Measurements from ENCODE around the gene CENPV.

Gene CENPV

GRCh38 chr17:16354585-16354984 is 1.3 kb upstream of the CENPV start:
- WGBS = 84% methylated on average over 11 of the region's 14 CpGs
- Histone ChIP-seq H3K9ac (ENCODE audit: low read depth, low read length) (no peak overlapping the region), H3K27me3 (ENCODE audit: insufficient read depth, low read length) (peaks cover 8% of the 10 kb centered on the region; the same call in 1 of the 2 replicates), H3K4me3 (ENCODE audit: low read length) (no peak overlapping the region), H3K4me1 (ENCODE audit: insufficient read depth, low read length) (peaks cover 11% of the 10 kb centered on the region), H3K36me3 (ENCODE audit: insufficient read depth, low read length) (peaks cover 5% of the 10 kb centered on the region), H3K27ac (ENCODE audit: low read depth, low read length) (no peak overlapping the region), H3K9me3 (ENCODE audit: insufficient read depth, low read depth, low read length) (no peaks in the 10 kb centered on the region)

DNA sequence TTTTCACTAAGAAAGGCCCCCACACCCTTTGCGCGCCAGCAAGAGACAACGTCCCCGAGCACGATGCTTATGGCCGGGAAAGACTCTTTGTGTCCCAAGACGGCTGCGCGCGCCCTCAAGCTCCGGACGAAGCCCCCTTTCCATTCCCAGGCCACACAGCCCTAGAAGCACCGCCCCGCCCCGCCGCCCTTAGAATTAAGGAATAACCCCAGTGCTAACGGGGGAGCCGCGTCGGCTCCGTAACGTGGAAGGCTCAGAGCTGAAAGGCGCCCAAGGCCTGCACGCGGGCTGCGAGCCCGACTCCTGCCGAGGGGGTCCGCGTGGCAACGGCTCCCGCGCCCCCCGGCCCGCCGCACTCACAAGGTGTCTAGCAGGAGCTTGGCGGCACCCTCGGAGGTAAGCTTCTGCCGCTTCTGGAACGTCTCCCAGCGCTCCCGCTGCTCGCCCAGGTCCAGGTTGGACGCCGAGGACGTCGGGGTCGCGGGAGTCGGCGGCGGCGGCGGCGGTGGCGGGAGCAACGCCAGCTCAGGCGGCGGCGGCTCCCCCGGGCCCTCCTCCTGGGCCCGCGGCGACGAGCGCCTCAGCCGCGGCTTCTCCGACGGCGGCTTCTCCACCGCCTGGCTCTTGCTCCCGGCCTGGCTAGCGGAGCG is 477 bp downstream of the CENPV start:
- peak overlapping the region; percentile 100 for H3K4me3 ChIP-seq (ENCODE audit: low read length)
- peaks cover 8% of the 10 kb centered on the region; the same call in 1 of the 2 replicates for H3K27me3 ChIP-seq (ENCODE audit: insufficient read depth, low read length)
- peaks cover 11% of the 10 kb centered on the region for H3K4me1 ChIP-seq (ENCODE audit: insufficient read depth, low read length)
- H3K9me3 ChIP-seq (ENCODE audit: insufficient read depth, low read depth, low read length) = no peaks in the 10 kb centered on the region
- peaks cover 23% of the 10 kb centered on the region for H3K36me3 ChIP-seq (ENCODE audit: insufficient read depth, low read length)
- WGBS = under 1% methylated on average over 75 of the region's 75 CpGs
- peak overlapping the region; percentile 100 for H3K9ac ChIP-seq (ENCODE audit: low read depth, low read length)
- peak overlapping the region; percentile 87 for H3K27ac ChIP-seq (ENCODE audit: low read depth, low read length)

- WGBS = under 1% methylated on average over 25 of the region's 25 CpGs
Observed at GRCh38 chr17:16352303-16352666, 984 bp downstream of the CENPV start.

GRCh38 chr17:16351831-16352230 is 1.4 kb downstream of the CENPV start:
- Histone ChIP-seq H3K4me1 (ENCODE audit: insufficient read depth, low read length) (peaks cover 11% of the 10 kb centered on the region), H3K9ac (ENCODE audit: low read depth, low read length) (peak overlapping the region; percentile 100), H3K36me3 (ENCODE audit: insufficient read depth, low read length) (peaks cover 33% of the 10 kb centered on the region), H3K4me3 (ENCODE audit: low read length) (peak overlapping the region; percentile 100), H3K27me3 (ENCODE audit: insufficient read depth, low read length) (peaks cover 8% of the 10 kb centered on the region; the same call in 1 of the 2 replicates), H3K27ac (ENCODE audit: low read depth, low read length) (peak overlapping the region; percentile 87; the same call in 1 of the 2 replicates), H3K9me3 (ENCODE audit: insufficient read depth, low read depth, low read length) (no peaks in the 10 kb centered on the region)
- WGBS = 7% methylated on average over 10 of the region's 10 CpGs

More at GRCh38 chr17:16352303-16352666, 984 bp downstream of the CENPV start:
- Histone ChIP-seq H3K27me3 (ENCODE audit: insufficient read depth, low read length) (peaks cover 8% of the 10 kb centered on the region; the same call in 1 of the 2 replicates), H3K4me1 (ENCODE audit: insufficient read depth, low read length) (peaks cover 11% of the 10 kb centered on the region), H3K9me3 (ENCODE audit: insufficient read depth, low read depth, low read length) (no peaks in the 10 kb centered on the region), H3K9ac (ENCODE audit: low read depth, low read length) (peak overlapping the region; percentile 100), H3K27ac (ENCODE audit: low read depth, low read length) (peak overlapping the region; percentile 87), H3K36me3 (ENCODE audit: insufficient read depth, low read length) (peaks cover 28% of the 10 kb centered on the region), H3K4me3 (ENCODE audit: low read length) (peak overlapping the region; percentile 100)

DNA sequence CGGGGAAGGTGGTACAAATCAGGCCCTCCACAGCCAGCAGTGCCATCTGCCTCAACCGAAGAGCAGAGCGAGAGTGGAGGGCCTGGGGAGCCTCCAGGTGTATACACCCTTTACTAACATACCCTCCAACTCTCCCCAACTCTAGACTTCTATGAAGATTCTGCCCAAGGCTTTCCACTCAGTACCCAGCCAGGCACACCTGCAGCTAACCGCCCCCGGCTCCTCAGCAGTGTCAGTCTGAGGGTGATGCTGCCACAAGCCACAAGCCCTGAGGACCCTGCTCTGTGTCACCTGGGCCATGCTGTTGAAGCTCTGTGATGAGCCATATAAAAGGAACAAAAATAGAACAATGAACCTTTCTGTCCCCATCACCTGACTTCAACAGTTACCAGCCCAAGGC is 3.8 kb downstream of the CENPV start:
- Histone ChIP-seq H3K9me3 (ENCODE audit: insufficient read depth, low read depth, low read length) (no peaks in the 10 kb centered on the region), H3K27ac (ENCODE audit: low read depth, low read length) (no peak overlapping the region), H3K27me3 (ENCODE audit: insufficient read depth, low read length) (peaks cover 4% of the 10 kb centered on the region; the same call in 1 of the 2 replicates), H3K36me3 (ENCODE audit: insufficient read depth, low read length) (peaks cover 44% of the 10 kb centered on the region), H3K9ac (ENCODE audit: low read depth, low read length) (no peak overlapping the region), H3K4me1 (ENCODE audit: insufficient read depth, low read length) (peaks cover 8% of the 10 kb centered on the region), H3K4me3 (ENCODE audit: low read length) (no peak overlapping the region)
- WGBS = 96% methylated on average over 5 of the region's 5 CpGs

GRCh38 chr17:16348586-16348985 is 4.7 kb downstream of the CENPV start:
- Histone ChIP-seq H3K4me1 (ENCODE audit: insufficient read depth, low read length) (peaks cover 8% of the 10 kb centered on the region), H3K9me3 (ENCODE audit: insufficient read depth, low read depth, low read length) (no peaks in the 10 kb centered on the region), H3K36me3 (ENCODE audit: insufficient read depth, low read length) (peaks cover 52% of the 10 kb centered on the region), H3K27me3 (ENCODE audit: insufficient read depth, low read length) (no peaks in the 10 kb centered on the region), H3K9ac (ENCODE audit: low read depth, low read length) (no peak overlapping the region), H3K27ac (ENCODE audit: low read depth, low read length) (no peak overlapping the region), H3K4me3 (ENCODE audit: low read length) (no peak overlapping the region)
- WGBS = 96% methylated on average over 6 of the region's 6 CpGs

- Histone ChIP-seq H3K27ac (ENCODE audit: low read depth, low read length) (no peak overlapping the region), H3K9ac (ENCODE audit: low read depth, low read length) (no peak overlapping the region), H3K36me3 (ENCODE audit: insufficient read depth, low read length) (peaks cover 68% of the 10 kb centered on the region), H3K27me3 (ENCODE audit: insufficient read depth, low read length) (no peaks in the 10 kb centered on the region), H3K4me1 (ENCODE audit: insufficient read depth, low read length) (peaks cover 7% of the 10 kb centered on the region), H3K9me3 (ENCODE audit: insufficient read depth, low read depth, low read length) (no peaks in the 10 kb centered on the region), H3K4me3 (ENCODE audit: low read length) (no peak overlapping the region)
- 98% methylated on average over 6 of the region's 6 CpGs for WGBS
Observed at GRCh38 chr17:16346721-16347271, 6.5 kb downstream of the CENPV start.

DNA sequence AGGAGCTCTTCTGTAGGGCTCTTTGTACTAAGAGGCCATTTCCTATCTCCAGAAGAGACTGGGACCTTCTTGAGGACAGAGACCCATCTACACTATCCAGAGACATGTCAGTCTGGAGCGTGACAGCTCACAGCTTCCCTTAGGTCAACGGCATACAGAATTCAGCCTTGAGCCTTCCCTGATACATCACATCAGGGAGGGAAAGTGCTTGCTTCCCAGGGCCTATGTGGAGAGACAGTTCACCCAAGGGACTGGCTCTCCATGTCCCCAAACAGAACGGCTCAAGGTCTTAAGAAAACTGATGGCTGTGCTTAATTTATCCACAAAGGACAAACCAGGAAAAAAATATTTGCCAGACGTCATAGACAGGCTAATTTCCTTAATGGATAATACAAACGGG is 7.7 kb downstream of the CENPV start:
- Histone ChIP-seq H3K27me3 (ENCODE audit: insufficient read depth, low read length) (no peaks in the 10 kb centered on the region), H3K9ac (ENCODE audit: low read depth, low read length) (no peak overlapping the region), H3K36me3 (ENCODE audit: insufficient read depth, low read length) (peaks cover 68% of the 10 kb centered on the region), H3K4me1 (ENCODE audit: insufficient read depth, low read length) (no peaks in the 10 kb centered on the region), H3K9me3 (ENCODE audit: insufficient read depth, low read depth, low read length) (no peaks in the 10 kb centered on the region), H3K27ac (ENCODE audit: low read depth, low read length) (no peak overlapping the region), H3K4me3 (ENCODE audit: low read length) (no peak overlapping the region)
- WGBS = 95% methylated on average over 5 of the region's 5 CpGs

DNA sequence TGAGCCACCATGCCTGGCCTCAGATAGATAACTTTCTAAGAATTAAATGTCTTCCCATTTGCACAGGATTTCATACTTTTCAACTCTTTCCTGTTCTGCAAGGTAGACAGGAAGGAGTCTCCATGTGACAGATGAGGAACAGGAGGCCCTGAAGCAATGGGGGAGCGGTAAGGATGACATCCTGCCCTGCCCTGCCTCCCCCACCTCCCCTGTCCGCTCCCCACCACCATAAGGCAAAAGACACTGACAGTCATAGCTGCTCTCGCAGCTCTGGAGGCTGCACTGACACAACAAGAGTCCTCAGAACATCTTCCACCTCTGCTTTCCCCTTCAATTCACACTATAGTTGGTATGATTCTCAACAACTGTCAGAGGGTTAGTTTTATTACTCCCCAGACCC is 9.7 kb downstream of the CENPV start:
- no peaks in the 10 kb centered on the region for H3K27me3 ChIP-seq (ENCODE audit: insufficient read depth, low read length)
- no peak overlapping the region for H3K4me3 ChIP-seq (ENCODE audit: low read length)
- H3K27ac ChIP-seq (ENCODE audit: low read depth, low read length) = no peak overlapping the region
- no peaks in the 10 kb centered on the region for H3K4me1 ChIP-seq (ENCODE audit: insufficient read depth, low read length)
- WGBS = 91% methylated on average over 3 of the region's 3 CpGs
- H3K9ac ChIP-seq (ENCODE audit: low read depth, low read length) = no peak overlapping the region
- H3K9me3 ChIP-seq (ENCODE audit: insufficient read depth, low read depth, low read length) = no peaks in the 10 kb centered on the region
- H3K36me3 ChIP-seq (ENCODE audit: insufficient read depth, low read length) = peaks cover 52% of the 10 kb centered on the region

DNA sequence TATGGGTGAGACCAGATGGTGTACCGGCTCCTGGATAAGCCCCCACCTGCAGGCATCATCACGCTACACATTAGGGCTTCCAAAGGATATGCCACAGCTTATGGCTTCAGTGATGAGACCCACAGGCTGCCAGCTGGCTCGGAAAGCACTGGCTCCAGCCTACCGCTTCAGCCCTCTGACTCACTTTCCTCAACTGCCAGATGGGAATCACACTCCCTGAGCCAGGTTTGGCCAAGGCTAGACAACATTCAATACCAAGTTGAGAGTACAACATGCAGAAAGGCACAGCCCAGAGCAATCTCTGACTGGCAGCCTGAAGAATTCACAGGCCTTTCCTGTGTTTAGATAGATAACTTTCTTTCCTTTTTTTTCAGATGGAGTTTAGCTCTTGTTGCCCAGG is 10.3 kb downstream of the CENPV start:
- Histone ChIP-seq H3K4me3 (ENCODE audit: low read length) (no peak overlapping the region), H3K9me3 (ENCODE audit: insufficient read depth, low read depth, low read length) (no peaks in the 10 kb centered on the region), H3K4me1 (ENCODE audit: insufficient read depth, low read length) (no peaks in the 10 kb centered on the region), H3K36me3 (ENCODE audit: insufficient read depth, low read length) (peaks cover 47% of the 10 kb centered on the region), H3K27ac (ENCODE audit: low read depth, low read length) (no peak overlapping the region), H3K9ac (ENCODE audit: low read depth, low read length) (no peak overlapping the region), H3K27me3 (ENCODE audit: insufficient read depth, low read length) (no peaks in the 10 kb centered on the region)
- 96% methylated on average over 4 of the region's 4 CpGs for WGBS

DNA sequence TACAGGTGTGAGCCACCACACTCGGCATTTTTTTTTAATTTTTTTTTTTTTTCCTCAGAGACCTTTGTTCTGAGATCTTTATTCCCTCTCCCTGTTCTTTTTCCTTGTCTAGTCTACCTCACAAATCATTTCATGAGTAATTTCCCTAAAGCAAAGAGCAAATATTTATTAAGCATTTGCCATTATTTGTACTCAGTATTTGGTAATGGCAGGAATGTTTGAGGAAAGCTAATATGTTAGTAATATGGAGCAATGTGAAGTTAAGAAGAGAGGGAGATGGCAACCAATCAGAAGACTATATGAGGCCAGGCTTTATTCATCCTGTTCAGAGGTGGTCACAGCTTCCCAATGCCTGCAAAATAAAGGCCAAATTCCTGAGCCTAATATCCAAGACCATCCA is 13.3 kb downstream of the CENPV start:
- 91% methylated on average over 1 of the region's 1 CpG for WGBS
- no peaks in the 10 kb centered on the region for H3K4me1 ChIP-seq (ENCODE audit: insufficient read depth, low read length)

More for the DNA sequence above, 13.3 kb downstream of the CENPV start:
- no peak overlapping the region for H3K4me3 ChIP-seq (ENCODE audit: low read length)
- no peaks in the 10 kb centered on the region for H3K27me3 ChIP-seq (ENCODE audit: insufficient read depth, low read length)
- H3K27ac ChIP-seq (ENCODE audit: low read depth, low read length) = no peak overlapping the region
- H3K36me3 ChIP-seq (ENCODE audit: insufficient read depth, low read length) = peaks cover 25% of the 10 kb centered on the region
- H3K9me3 ChIP-seq (ENCODE audit: insufficient read depth, low read depth, low read length) = no peaks in the 10 kb centered on the region
- H3K9ac ChIP-seq (ENCODE audit: low read depth, low read length) = no peak overlapping the region

All from HUES64 (cell line).